NCI-H2227 (cell line): ENCODE data around the gene HEATR5A.

Experiments
- DNase-seq: peaks from one replicate; lab custom pipeline; 2025; ENCODE audit not compliant: unreplicated experiment; lab: John Stamatoyannopoulos, UW

Gene HEATR5A

DNA sequence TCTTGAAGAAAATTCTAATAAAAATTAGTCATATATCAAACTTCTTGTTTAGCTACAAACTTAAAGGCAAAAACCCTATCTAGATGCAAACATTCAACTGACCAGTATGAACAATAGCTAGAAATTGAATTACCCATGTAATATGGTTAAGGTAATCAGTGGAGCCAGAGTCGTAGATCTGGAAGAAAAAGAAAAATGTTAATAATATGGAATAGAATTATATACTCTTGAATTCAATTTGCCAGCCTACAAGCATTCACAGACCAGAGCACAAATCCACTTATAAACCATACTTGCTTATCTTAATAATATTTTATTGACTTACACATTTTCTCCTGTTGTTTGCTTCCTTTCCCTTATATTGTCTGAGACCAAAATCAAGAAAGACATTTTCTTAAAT is 7.7 kb upstream of the HEATR5A start:
- no peak for DNase-seq

DNA sequence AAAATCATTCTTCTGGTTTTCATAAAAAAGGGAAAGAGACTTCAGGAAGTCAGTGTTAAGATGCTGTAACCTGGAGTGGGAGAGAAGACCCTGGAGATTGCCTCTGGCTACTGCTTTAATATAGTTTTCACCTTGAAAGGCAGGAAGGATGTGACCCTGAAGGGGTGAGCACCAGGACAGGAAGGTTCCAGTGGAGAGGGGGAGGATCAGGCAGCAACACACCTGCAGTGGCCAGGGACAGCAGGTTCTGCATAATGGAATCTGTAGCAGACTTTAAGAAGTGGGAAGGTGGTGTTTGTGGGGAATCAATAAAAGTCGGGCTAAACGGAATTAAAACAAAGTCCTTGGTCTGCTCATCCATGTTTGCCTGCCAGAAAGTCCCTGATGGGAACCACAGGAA is 6.3 kb upstream of the HEATR5A start:
- no peak for DNase-seq

DNA sequence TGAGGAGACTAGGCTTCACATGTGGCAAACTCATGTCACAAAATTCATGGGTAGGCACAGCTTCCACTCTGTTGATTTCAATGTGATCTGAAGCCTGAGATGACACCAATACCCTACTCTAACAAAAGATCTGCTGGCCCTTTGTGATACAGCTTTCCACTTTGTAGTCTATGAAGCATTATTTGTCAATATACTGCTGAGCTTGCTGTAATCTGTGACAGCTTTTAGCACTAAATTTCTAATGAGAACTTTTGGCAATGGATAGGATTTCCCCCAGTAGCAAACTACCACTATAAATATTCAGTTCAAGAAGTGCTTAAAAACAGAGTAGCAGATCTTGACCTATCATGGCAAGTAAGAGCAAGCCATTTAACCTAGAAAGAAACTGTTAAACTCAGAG is 5.6 kb upstream of the HEATR5A start:
- DNase-seq, result no peak

DNA sequence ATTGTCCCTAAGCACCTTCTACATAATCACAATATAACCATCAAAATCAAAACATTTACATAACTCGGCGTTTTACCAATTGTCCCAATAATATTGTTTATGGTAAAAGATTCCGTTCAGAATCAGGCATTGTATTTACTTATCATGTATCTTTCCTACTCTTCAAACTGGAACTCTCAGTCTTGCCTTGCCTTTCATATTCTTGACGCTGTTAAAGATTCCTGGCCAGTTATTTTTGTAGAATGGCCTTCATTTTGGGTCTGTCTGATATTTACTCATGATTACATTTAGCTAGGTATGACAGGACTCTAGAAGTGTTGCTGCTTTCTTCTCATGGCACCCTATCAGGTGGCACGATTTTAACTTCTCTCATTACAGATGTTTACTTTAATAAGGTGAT is 850 bp upstream of the HEATR5A start:
- DNase-seq, result no peak

DNA sequence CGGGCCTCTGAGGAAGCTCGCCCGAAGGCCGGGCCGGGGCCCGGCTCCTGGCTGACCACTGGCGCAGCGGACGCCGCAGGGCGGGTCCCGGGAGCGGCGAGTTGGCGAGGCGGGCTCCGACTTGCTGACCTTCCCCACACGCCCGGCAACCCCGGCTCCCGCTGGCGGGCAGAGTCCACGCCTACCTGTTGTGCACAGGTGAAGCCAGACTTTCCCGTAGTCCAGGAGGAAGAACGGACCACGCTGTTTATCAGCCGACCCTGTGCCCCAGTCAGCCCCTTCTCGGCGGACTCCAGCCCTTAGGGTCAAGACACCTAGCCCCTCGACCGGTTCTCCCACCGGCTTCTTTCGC is 407 bp downstream of the HEATR5A start:
- DNase-seq, result peak; percentile 44

DNA sequence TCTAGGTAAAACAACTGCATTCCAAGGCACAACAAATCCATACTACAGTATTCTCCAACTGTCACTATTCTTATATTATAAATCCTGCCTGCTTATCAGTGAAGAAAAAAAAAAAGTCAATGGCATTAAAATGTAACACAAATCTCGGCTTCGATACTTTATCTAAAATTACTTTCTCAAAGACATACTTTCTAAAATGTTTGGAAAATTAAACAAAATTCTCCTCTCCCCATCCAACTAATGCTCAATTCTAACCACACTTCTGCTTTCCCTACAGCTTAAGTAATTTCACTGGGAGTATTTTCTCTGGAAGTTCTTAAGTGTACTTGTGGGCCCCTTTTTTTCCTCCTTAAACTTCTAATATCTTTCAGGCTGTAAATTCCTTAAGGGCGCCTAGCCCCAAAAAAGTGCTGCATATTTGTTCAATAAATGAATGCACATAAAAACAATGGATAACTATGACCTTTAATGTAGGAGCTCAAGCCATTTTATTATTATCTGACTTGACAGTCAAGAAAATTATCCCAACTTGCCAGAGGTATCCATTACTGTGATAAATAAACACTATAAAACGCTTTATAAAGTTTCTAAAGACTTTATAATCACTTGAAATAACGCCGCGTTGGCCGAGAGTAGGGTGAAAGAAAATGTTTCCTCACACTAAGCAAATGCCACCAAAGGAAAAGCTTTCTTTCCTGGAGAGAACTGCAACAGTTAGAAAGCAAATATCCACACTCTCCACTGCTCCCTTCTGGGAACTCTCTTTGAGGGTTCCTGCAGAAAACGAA is 977 bp downstream of the HEATR5A start:
- no peak for DNase-seq

DNA sequence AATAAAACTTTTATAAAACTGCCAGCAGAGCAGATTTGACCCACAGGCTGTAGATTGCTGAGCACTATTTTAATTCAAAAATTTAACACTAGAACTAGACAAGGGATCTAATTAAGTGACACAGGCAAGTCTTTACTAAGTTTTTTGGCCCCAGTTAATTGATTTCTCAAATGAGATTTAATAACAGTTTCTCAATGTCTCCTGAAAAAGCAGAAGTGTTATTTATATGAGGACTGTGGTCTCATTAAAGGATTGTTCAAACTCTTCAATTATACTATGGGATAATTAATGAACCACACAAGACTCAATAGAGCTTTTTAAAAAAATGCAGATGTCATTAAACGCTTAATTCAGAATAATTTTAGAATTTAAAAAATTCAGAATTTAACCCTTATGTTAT is 1.9 kb downstream of the HEATR5A start:
- DNase-seq, result no peak

DNA sequence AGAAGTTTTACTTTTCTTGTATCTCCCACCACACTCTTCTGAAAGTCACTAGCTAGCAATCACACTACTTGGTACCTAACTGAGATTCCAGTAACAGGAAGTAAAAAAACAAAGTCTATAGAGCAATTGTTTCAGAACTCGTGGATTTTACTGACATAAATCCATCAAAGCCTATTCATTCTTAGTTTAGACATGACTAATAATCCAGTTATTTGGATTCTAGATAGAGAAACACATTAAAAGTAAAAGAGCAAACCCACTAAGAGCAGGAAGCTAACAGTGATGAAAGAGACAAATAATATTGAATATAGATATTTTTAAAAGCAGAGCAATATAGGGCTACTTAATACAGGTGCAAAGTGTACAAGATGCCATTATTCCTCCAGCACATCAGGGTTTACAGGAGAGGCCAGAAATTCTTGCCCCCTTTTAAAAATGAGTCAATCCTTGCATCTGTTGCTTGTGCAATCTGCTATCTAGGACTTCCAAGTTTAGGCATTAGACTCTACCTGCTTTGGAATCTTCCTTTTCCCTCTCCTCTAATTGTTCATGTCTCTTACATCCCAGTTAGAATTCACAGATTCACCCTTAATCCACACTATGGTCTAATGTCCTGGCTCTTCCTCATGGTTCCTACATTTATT is 6.0 kb downstream of the HEATR5A start:
- no peak for DNase-seq

DNA sequence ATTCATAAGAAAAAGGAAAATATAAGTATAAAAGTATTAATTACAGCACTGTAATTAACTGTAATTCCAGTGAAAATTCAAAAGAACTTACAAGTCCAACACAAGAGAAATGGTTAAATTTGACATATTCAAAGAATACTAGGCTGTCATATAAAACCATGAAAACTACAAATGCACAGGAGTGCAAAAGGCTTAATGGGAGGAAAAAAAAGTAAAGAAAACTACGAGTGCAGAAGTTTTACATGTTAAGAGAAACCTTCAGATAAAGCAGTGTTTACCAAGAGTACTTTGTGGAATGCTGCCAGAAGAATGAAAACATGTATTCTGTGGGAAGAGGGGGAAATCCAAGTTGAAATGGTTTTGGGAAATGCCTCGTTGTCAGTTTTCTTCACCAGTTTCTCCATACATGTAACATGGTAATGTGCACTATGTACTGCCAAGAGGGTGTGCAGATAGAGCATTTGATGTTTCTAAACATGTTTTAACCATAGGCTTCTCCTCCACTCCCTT is 9.1 kb downstream of the HEATR5A start:
- no peak for DNase-seq

DNA sequence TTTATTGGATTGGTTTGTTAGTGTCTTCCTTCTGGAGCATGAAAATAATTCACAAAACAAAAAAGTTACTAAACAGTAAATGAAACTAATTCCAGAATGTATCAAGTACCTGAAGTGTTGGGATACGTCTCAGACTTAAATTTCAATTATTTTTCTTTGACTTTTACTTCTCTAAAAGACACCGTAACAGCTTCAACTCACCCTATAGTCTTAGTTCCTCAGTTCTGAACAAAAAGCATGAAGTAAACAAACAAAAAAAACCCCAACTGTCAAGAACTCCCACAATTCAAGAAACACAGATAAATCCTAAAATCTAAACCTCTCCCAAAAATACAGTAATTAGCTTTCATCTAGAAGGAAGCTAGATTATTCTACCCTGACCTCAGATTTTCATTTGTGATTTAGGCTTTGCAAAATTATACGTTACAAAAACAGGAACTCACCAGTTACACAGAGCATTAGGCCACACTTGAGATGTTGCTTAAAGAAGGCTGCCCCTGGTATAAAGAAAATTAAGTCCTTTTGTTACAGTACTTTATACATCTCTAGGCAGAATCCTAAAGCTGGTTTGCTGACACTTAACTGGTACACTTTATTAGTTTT is 10.2 kb downstream of the HEATR5A start:
- DNase-seq, result peak; percentile 36

DNA sequence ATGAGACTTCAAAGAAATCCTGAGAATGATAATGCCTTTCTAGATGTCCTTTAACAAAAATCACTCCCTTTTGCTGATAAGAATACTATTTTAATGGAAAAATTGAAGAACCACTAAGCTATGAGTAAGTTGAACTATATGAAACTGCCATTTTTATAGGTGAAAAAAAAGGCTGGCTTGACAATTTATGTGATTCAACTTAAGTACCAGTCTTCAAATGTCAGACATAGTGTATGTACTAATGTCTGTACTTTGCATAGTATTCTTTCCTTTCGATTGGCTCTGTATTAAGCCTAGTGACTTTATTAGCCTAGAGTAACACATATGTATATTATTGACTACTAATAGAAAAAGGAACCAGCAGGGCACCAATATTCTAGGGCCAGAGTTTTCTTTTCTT is 11.9 kb downstream of the HEATR5A start:
- no peak for DNase-seq

DNA sequence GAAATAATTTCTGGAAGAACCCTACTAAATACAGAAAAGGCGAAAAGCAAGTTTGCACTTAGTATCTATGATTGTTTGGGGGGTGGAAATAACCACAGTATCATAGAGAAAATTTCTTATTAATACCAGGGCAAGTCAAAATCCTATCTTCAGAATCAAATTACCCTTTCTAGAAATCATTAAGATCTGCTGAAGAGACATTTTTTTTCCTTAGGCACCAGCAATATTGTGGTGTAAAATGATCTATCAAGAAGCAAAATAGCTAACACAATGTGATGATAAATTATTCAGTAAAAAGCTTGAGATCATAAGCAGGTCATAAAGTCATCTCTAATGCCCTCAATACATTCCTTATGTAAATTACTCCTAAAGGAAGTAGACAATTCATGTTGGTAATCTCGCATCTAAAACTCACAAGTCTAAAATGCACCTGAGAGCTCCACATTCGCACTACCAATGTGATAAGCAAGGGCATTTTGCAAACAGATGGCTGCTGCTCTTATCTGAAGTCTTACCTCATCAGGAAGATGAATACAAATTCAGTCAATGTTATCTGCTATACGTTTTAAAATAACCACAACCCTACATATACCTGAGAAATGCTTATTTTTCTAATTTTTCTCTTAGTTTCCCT is 14.6 kb downstream of the HEATR5A start:
- no peak for DNase-seq

DNA sequence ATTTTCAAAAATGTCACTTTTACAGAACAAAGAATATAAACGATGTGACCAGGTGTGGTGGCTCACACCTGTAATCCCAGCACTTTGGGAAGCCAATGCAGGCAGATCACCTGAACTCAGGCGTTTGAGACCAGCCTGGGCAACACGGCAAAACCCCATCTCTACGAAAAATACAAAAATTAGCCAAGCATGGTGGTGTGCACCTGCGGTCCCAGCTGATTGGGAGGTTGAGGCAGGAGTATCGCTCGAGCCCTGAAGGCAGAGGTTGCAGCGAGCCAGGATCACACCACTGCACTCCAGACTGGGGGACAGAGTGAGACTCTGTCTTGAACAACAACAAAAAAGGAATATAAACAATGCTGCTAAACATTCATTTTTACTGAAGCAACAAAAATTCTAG is 15.2 kb downstream of the HEATR5A start:
- no peak for DNase-seq

DNA sequence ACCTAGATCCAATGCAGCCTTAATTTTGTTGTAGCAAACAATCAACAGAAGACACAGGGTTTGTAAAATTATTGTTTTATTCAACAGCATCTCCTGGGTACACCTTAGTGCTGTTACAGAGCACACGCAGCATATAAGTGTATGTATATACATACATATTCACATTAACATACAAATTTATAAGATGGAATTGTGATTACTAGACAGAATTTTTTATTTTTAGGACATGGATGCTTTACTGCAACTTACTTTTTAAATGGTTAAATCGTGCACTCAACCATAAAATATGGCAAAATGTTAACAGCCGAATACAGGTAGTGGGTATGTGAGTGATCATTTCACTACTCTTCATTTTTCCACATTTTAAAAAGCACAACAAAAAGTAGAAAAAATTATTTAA is 16.6 kb downstream of the HEATR5A start:
- no peak for DNase-seq

DNA sequence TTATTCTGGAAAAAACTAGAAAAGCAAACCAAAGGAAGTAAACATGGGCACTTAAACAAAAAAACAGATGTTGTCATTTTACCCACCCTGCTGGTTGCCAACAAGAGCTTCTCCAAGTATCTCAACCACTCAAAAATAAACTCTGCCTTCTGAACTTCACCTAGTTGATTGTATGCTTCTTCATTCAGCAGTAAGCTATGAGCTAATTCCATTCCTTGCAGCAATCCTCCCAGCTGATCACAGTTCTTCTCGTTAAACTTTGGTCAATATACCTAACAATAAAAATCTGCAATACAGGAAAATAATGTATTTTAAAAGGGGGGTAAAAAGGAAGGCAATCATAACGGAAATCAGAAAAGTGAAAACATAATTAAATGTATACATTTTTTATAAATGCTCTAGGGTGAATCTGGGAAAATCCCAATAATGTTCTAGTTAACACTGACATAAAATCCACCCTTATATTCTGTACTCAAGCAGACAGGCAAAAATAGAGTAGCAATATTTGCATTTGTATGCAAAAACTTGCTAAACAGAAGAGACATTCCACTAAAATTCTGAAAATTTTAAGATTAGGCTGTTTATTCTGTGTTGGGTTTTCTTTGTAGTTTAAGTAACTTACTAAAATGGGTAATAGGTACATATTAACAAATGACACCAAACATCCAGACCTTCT is 17.4 kb downstream of the HEATR5A start:
- DNase-seq, result no peak

DNA sequence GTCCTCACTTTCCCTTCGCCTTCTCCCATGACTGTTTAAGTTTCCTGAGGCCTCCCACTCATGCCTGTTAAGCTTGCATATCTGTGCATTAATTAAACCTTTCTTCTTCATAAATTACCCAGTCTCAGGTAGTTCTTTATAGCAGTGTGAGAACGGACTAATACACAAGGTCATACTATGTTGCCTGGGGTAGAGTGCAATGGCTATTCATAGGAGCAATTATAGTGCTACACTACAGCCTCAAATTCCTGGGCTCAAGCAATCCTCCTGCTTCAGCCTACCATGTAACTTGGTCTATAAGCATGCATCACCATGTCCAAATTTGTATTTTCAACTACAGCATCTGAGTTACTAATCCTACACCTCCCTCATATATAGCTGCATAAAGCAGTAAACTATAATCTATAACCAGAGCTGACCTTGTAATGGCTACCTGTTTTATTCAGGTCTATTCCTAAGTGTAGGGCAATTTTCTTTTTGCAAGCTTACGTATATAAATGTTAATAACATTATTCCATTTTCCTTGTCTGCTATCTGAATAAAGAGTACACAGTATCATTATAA is 18.9 kb downstream of the HEATR5A start:
- no peak for DNase-seq

DNA sequence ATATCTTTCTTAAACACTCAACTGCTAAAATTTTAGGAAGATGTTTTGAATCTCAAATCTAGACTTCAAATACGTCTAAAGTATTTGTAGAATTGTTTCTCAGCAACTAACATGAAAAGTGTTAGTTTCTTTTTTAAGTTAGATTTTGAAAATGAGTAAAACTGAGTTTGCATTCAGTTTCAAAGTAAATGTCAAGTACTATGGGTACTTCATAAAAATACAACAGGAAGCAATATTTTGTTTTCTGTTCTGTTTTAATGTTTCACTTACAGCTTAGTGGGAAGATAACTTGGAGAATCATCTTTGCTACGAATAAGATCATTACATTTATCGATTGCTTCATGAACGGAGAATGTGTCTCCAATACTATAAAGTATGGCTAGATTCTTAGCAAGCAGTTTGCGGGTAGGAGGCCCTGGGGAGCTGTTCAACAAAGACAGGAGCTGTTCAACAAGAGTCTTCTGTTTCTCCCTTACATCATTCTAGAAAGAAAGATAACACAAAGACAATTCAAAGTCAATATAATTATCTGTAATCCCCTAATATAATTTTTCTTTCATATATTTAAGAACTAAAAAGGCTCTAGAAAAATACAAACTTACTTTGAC is 20.2 kb downstream of the HEATR5A start:
- no peak for DNase-seq

DNA sequence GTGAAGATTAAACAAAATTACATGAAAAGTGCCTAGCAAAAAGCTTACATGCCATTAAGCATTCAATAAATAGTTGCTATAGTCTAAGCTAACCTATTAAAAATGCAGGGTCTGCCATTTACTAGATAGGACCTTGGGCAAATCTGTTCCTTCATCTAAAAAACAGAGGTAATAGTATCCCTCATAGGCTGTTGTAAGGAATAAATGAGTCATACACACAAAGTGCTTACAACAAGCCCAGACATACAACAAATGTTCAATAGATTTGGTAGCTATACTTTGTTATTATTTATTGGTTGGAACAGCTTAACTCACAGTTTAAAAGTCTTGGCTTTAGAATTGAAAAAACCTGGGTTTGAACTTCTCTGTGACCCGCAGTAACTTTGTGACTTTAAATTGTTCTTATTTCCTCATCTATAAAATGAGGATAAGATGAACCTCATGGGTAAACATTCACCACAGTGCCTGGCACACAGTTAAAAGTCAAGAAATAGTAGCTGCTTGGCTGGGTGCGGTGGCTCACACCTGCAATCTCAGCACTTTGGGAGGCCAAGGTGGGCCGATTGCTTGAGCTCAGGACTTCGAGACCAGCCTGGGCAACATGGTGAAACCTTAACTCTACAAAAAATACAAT is 24.7 kb downstream of the HEATR5A start:
- DNase-seq, result no peak

DNA sequence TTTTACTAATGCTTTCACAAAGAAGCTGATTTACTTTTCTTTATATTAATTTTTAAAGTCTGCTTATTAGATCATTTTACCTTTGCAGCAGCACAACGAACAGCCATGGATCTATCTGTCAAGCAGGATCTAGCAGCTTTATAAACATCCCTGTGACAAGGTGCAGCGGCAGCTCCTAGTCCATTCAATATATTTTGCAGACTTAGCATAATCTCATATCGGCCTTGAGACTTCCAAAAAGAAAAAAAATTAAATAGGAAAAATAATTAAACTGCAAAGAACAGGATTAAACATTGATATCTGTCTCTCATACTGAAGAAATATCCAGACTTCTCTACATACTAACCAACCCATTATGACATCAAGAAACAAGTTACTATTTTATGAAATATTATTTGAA is 25.2 kb downstream of the HEATR5A start:
- no peak for DNase-seq

DNA sequence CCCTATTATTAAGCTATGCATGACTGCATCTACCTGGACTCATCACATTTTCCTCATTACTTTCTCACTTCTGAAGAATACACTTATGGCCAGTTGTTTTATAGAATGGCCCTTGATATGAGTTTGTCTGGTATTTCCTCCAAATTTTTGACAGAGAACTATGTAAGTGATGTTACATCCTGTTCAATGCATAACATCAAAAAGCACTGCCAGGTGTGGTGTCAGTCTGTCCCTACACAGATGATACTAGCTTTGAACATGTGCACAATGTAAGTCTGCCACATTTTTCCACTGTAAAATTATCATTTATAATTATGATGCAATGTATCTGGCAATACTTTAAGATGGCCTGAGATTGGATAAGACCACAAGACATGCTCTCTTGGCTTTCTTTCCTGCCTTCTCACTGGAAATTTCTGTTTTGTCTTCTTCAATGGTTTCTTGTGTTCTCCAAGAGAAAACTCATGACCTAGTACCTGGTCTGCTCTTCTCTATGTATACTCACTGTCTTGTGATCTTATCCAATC is 28.3 kb downstream of the HEATR5A start:
- no peak for DNase-seq
